GM23338 (cell line): ENCODE measurements around the gene CCNB2. TPM values are rescaled to one million over a fixed set of nuclear protein-coding genes. Genes with fewer than 3 reads are reported as not detected.

ENCODE experiments used
- ATAC-seq: fragments of 200-7000 bp; cut with Tn5 transposase; 3 replicates; pipeline ENCODE4 v1.9.1; 2020
- DNase-seq: peaks from one replicate; pipeline ENCODE4 v3.0.0-alpha.2; 2015; ENCODE audit warnings: low spot score
- H2AFZ ChIP-seq: fragments of 200-600 bp; sonication (generic); 2 replicates; pipeline ENCODE4 v1.8.0; 2016; ENCODE audit warnings: antibody characterized with exemption, mild to moderate bottlenecking, moderate library complexity
- H3F3A ChIP-seq: fragments of 200-600 bp; sonication (generic); replicated peaks from 2 replicates; pipeline ENCODE4 v1.8.0; 2017; ENCODE audit warnings: antibody characterized with exemption, mixed run types, low read depth
- H3K27ac ChIP-seq: fragments of 200-600 bp; sonication (generic); 2 replicates; pipeline ENCODE4 v1.6.1; 2016; ENCODE audit warnings: low read depth
- H3K27me3 ChIP-seq: fragments of 200-600 bp; sonication (generic); 2 replicates; pipeline ENCODE4 v1.8.0; 2016; ENCODE audit warnings: mild to moderate bottlenecking, mixed run types, moderate library complexity; ENCODE audit not compliant: insufficient read depth
- H3K36me3 ChIP-seq: fragments of 200-600 bp; sonication (generic); 2 replicates; pipeline ENCODE4 v1.8.0; 2016; ENCODE audit warnings: mild to moderate bottlenecking; ENCODE audit not compliant: insufficient read depth
- H3K4me1 ChIP-seq: fragments of 200-600 bp; sonication (generic); 2 replicates; pipeline ENCODE4 v1.8.0; 2016; ENCODE audit warnings: mild to moderate bottlenecking, moderate library complexity; ENCODE audit not compliant: insufficient read depth
- H3K4me2 ChIP-seq: fragments of 200-600 bp; sonication (generic); 2 replicates; pipeline ENCODE4 v1.7.1; 2017; ENCODE audit warnings: mixed run types
- H3K4me3 ChIP-seq: fragments of 200-600 bp; sonication (generic); 2 replicates; pipeline ENCODE4 v1.6.1; 2016; ENCODE audit warnings: mixed run types
- H3K79me2 ChIP-seq: fragments of 200-600 bp; sonication (generic); replicated peaks from 2 replicates; pipeline ENCODE4 v1.8.0; 2017; ENCODE audit warnings: mild to moderate bottlenecking; ENCODE audit not compliant: insufficient read depth
- H3K9me2 ChIP-seq: fragments of 200-600 bp; sonication (generic); 2 replicates; pipeline ENCODE4 v1.8.0; 2017; ENCODE audit not compliant: insufficient read depth
- H4K20me1 ChIP-seq: fragments of 200-600 bp; sonication (generic); replicated peaks from 2 replicates; pipeline ENCODE4 v1.8.0; 2017; ENCODE audit warnings: mild to moderate bottlenecking; ENCODE audit not compliant: insufficient read depth
- H3K27ac Mint-ChIP-seq: 2 replicates; pipeline ENCODE4 v1.8.0; 2020; ENCODE audit warnings: inconsistent platforms, mild to moderate bottlenecking, moderate library complexity, mixed read lengths
- H3K27me3 Mint-ChIP-seq: 3 replicates; pipeline ENCODE4 v1.8.0; 2022; ENCODE audit warnings: low read depth, mild to moderate bottlenecking, moderate library complexity, mixed read lengths, inconsistent platforms; ENCODE audit not compliant: insufficient read depth, poor library complexity
- H3K36me3 Mint-ChIP-seq: 3 replicates; pipeline ENCODE4 v1.8.0; 2021; ENCODE audit warnings: low read depth, mild to moderate bottlenecking, inconsistent platforms, moderate library complexity, mixed read lengths
- H3K4me1 Mint-ChIP-seq: 3 replicates; pipeline ENCODE4 v1.8.0; 2020; ENCODE audit warnings: mild to moderate bottlenecking, inconsistent platforms, mixed read lengths
- H3K4me3 Mint-ChIP-seq: 3 replicates; pipeline ENCODE4 v1.8.0; 2021; ENCODE audit warnings: moderate library complexity, mild to moderate bottlenecking, inconsistent platforms, mixed read lengths
- H3K9me3 Mint-ChIP-seq: 3 replicates; pipeline ENCODE4 v1.8.0; 2020; ENCODE audit warnings: moderate library complexity, mild to moderate bottlenecking, inconsistent platforms, mixed read lengths
- CREB1 ChIP-seq: fragments of 250-450 bp; sonication (Bioruptor Pico); IDR thresholded peaks from 2 replicates; pipeline ENCODE4 v1.5.0; 2020; ENCODE audit warnings: low read depth, mild to moderate bottlenecking, moderate library complexity
- EZH2 ChIP-seq: fragments of 200-600 bp; sonication (generic); IDR thresholded peaks from one replicate; pipeline ENCODE4 v1.8.0; 2017; ENCODE audit warnings: antibody characterized with exemption, mild to moderate bottlenecking, low read depth; ENCODE audit not compliant: unreplicated experiment
- EZH2phosphoT487 ChIP-seq: fragments of 200-600 bp; sonication (generic); IDR thresholded peaks from one replicate; pipeline ENCODE4 v1.8.1; 2018; ENCODE audit warnings: antibody characterized with exemption; ENCODE audit not compliant: unreplicated experiment
- JUNB ChIP-seq: IDR thresholded peaks from one replicate; pipeline ENCODE4 v1.6.1; 2016; ENCODE audit warnings: antibody characterized with exemption; ENCODE audit not compliant: unreplicated experiment
- NANOG ChIP-seq: IDR thresholded peaks from 2 replicates; pipeline ENCODE4 v1.6.1; 2016; ENCODE audit warnings: antibody characterized with exemption, borderline replicate concordance
- POLR2AphosphoS5 ChIP-seq: IDR thresholded peaks from 2 replicates; pipeline ENCODE4 v1.6.1; 2016; ENCODE audit warnings: antibody characterized with exemption, low read depth
- STAT1 ChIP-seq: IDR thresholded peaks from one replicate; pipeline ENCODE4 v1.6.1; 2016; ENCODE audit warnings: antibody characterized with exemption; ENCODE audit not compliant: unreplicated experiment
- ZNF114 ChIP-seq: fragments of 250-450 bp; sonication (Bioruptor Pico); IDR thresholded peaks from 2 replicates; pipeline ENCODE4 v1.5.0; 2020; ENCODE audit warnings: mild to moderate bottlenecking, moderate library complexity
- ZNF331 ChIP-seq: fragments of 250-450 bp; sonication (Bioruptor Pico); IDR thresholded peaks from 2 replicates; pipeline ENCODE4 v1.5.0; 2020; ENCODE audit warnings: low read depth, mild to moderate bottlenecking, moderate library complexity
- polyA plus RNA-seq: library from polyadenylated mRNA; unstranded; fragments of >200 nt; fragmentation: Nextera tagmentation; extraction: Ambion mirVana; gene quantifications from 2 replicates; pipeline ENCODE4 v1.2.1, GENCODE V29; 2016
- total RNA-seq: library from RNA; depleted of rRNA; stranded (reverse); fragments of >200 nt; shearing (Covaris generic); gene quantifications from 2 replicates; pipeline ENCODE4 v1.2.3, GENCODE V29; 2014
- TF ChIP-seq, protein P1 (sequence below): fragments of 250-450 bp; sonication (Bioruptor Pico); IDR thresholded peaks from 2 replicates; pipeline ENCODE4 v1.5.0; 2020; ENCODE audit warnings: mild to moderate bottlenecking, moderate library complexity
- TF ChIP-seq, protein P2 (sequence below), 2 experiments: fragments of 200-600 bp in 1 of 2; sonication (generic) in 1 of 2; conservative IDR thresholded peaks; 2 replicates each; pipeline versions ENCODE4 v1.5.1 to v1.6.1; 2016 to 2017; ENCODE audit warnings: antibody characterized with exemption in 2 of 2, low read depth in 2 of 2, mild to moderate bottlenecking in 2 of 2, moderate library complexity in 1 of 2
- TF ChIP-seq, protein P3 (sequence below): IDR thresholded peaks from one replicate; pipeline ENCODE4 v1.6.1; 2018; ENCODE audit warnings: antibody characterized with exemption; ENCODE audit not compliant: unreplicated experiment
- TF ChIP-seq, protein P4 (sequence below): IDR thresholded peaks from 2 replicates; pipeline ENCODE4 v1.6.1; 2016; ENCODE audit warnings: antibody characterized with exemption

The CCNB2 gene
- total and polyA plus RNA-seq, 2 experiments from 2014 or later = 81.8 to 108 TPM

DNA sequence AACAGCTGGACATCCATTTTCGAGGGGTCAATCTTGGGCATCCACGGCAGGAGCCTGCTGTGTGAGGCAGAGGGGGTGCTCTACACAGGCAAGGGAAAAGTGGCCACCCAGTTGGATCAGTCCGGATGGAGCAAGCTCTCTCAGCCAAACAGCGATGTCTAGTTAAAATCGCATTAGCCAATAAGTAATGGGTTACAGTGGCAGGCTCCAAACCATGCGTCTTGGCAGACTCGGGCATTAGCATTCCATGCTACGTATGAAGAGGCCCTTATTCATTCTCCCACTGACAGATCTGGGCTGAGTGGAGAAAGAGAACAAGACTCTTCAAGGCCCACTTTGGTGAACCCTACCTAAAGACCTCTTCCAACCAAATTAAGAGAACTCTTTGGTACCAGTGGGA, 49.3 kb downstream of the CCNB2 start:
- no peaks in the 10 kb centered on the region for H3K9me3 Mint-ChIP-seq
- no peaks in the 10 kb centered on the region for H3K9me2 ChIP-seq
- H2AFZ ChIP-seq = no peak overlapping the region
- H3K36me3 Mint-ChIP-seq = peaks cover 57% of the 10 kb centered on the region
- no peak overlapping the region for H3K27ac ChIP-seq
- H3K27ac Mint-ChIP-seq = no peak overlapping the region
- no peaks in the 10 kb centered on the region for H3K27me3 ChIP-seq
- H4K20me1 ChIP-seq = no peaks in the 10 kb centered on the region; the same call in none of the 2 replicates
- H3F3A ChIP-seq = no peaks in the 10 kb centered on the region
- TF ChIP-seq EZH2phosphoT487 (no peak), NANOG (no peak), POLR2AphosphoS5 (no peak), STAT1 (no peak), JUNB (no peak), ZNF331 (CRISPR knock-in tag) (no peak), EZH2 (no peak), ZNF114 (no peak), CREB1 (CRISPR knock-in tag) (no peak)
- TF ChIP-seq, protein P1, sequence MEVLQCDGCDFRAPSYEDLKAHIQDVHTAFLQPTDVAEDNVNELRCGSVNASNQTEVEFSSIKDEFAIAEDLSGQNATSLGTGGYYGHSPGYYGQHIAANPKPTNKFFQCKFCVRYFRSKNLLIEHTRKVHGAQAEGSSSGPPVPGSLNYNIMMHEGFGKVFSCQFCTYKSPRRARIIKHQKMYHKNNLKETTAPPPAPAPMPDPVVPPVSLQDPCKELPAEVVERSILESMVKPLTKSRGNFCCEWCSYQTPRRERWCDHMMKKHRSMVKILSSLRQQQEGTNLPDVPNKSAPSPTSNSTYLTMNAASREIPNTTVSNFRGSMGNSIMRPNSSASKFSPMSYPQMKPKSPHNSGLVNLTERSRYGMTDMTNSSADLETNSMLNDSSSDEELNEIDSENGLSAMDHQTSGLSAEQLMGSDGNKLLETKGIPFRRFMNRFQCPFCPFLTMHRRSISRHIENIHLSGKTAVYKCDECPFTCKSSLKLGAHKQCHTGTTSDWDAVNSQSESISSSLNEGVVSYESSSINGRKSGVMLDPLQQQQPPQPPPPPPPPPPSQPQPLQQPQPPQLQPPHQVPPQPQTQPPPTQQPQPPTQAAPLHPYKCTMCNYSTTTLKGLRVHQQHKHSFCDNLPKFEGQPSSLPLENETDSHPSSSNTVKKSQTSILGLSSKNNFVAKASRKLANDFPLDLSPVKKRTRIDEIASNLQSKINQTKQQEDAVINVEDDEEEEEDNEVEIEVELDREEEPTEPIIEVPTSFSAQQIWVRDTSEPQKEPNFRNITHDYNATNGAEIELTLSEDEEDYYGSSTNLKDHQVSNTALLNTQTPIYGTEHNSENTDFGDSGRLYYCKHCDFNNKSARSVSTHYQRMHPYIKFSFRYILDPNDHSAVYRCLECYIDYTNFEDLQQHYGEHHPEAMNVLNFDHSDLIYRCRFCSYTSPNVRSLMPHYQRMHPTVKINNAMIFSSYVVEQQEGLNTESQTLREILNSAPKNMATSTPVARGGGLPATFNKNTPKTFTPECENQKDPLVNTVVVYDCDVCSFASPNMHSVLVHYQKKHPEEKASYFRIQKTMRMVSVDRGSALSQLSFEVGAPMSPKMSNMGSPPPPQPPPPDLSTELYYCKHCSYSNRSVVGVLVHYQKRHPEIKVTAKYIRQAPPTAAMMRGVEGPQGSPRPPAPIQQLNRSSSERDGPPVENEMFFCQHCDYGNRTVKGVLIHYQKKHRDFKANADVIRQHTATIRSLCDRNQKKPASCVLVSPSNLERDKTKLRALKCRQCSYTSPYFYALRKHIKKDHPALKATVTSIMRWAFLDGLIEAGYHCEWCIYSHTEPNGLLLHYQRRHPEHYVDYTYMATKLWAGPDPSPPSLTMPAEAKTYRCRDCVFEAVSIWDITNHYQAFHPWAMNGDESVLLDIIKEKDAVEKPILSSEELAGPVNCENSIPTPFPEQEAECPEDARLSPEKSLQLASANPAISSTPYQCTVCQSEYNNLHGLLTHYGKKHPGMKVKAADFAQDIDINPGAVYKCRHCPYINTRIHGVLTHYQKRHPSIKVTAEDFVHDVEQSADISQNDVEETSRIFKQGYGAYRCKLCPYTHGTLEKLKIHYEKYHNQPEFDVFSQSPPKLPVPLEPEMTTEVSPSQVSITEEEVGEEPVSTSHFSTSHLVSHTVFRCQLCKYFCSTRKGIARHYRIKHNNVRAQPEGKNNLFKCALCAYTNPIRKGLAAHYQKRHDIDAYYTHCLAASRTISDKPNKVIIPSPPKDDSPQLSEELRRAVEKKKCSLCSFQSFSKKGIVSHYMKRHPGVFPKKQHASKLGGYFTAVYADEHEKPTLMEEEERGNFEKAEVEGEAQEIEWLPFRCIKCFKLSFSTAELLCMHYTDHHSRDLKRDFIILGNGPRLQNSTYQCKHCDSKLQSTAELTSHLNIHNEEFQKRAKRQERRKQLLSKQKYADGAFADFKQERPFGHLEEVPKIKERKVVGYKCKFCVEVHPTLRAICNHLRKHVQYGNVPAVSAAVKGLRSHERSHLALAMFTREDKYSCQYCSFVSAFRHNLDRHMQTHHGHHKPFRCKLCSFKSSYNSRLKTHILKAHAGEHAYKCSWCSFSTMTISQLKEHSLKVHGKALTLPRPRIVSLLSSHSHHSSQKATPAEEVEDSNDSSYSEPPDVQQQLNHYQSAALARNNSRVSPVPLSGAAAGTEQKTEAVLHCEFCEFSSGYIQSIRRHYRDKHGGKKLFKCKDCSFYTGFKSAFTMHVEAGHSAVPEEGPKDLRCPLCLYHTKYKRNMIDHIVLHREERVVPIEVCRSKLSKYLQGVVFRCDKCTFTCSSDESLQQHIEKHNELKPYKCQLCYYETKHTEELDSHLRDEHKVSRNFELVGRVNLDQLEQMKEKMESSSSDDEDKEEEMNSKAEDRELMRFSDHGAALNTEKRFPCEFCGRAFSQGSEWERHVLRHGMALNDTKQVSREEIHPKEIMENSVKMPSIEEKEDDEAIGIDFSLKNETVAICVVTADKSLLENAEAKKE (CRISPR knock-in tag) = no peak
- TF ChIP-seq, protein P2, sequence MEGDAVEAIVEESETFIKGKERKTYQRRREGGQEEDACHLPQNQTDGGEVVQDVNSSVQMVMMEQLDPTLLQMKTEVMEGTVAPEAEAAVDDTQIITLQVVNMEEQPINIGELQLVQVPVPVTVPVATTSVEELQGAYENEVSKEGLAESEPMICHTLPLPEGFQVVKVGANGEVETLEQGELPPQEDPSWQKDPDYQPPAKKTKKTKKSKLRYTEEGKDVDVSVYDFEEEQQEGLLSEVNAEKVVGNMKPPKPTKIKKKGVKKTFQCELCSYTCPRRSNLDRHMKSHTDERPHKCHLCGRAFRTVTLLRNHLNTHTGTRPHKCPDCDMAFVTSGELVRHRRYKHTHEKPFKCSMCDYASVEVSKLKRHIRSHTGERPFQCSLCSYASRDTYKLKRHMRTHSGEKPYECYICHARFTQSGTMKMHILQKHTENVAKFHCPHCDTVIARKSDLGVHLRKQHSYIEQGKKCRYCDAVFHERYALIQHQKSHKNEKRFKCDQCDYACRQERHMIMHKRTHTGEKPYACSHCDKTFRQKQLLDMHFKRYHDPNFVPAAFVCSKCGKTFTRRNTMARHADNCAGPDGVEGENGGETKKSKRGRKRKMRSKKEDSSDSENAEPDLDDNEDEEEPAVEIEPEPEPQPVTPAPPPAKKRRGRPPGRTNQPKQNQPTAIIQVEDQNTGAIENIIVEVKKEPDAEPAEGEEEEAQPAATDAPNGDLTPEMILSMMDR (conservative IDR thresholded peaks at IDR 0.05; ENCODE audit: low read depth in 2 of 2) = no peak
- TF ChIP-seq, protein P3, sequence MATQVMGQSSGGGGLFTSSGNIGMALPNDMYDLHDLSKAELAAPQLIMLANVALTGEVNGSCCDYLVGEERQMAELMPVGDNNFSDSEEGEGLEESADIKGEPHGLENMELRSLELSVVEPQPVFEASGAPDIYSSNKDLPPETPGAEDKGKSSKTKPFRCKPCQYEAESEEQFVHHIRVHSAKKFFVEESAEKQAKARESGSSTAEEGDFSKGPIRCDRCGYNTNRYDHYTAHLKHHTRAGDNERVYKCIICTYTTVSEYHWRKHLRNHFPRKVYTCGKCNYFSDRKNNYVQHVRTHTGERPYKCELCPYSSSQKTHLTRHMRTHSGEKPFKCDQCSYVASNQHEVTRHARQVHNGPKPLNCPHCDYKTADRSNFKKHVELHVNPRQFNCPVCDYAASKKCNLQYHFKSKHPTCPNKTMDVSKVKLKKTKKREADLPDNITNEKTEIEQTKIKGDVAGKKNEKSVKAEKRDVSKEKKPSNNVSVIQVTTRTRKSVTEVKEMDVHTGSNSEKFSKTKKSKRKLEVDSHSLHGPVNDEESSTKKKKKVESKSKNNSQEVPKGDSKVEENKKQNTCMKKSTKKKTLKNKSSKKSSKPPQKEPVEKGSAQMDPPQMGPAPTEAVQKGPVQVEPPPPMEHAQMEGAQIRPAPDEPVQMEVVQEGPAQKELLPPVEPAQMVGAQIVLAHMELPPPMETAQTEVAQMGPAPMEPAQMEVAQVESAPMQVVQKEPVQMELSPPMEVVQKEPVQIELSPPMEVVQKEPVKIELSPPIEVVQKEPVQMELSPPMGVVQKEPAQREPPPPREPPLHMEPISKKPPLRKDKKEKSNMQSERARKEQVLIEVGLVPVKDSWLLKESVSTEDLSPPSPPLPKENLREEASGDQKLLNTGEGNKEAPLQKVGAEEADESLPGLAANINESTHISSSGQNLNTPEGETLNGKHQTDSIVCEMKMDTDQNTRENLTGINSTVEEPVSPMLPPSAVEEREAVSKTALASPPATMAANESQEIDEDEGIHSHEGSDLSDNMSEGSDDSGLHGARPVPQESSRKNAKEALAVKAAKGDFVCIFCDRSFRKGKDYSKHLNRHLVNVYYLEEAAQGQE = no peak
- TF ChIP-seq, protein P4, sequence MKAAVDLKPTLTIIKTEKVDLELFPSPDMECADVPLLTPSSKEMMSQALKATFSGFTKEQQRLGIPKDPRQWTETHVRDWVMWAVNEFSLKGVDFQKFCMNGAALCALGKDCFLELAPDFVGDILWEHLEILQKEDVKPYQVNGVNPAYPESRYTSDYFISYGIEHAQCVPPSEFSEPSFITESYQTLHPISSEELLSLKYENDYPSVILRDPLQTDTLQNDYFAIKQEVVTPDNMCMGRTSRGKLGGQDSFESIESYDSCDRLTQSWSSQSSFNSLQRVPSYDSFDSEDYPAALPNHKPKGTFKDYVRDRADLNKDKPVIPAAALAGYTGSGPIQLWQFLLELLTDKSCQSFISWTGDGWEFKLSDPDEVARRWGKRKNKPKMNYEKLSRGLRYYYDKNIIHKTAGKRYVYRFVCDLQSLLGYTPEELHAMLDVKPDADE = no peak
- H3K79me2 ChIP-seq = no peaks in the 10 kb centered on the region
- H3K4me3 ChIP-seq = no peak overlapping the region
- no peak overlapping the region for H3K4me3 Mint-ChIP-seq
- ATAC-seq = no peak
- no peak overlapping the region for H3K4me2 ChIP-seq
- H3K27me3 Mint-ChIP-seq = peaks cover 10% of the 10 kb centered on the region
- peaks cover 24% of the 10 kb centered on the region for H3K36me3 ChIP-seq
- peaks cover under 1% of the 10 kb centered on the region; the same call in 1 of the 2 replicates for H3K4me1 ChIP-seq
- H3K4me1 Mint-ChIP-seq = peaks cover 3% of the 10 kb centered on the region
- DNase-seq = no peak
